OCI-LY3 (cell line): ENCODE measurements around the gene SLC36A3.

Experiments used
- EZH2phosphoT487 ChIP-seq: fragments of 200-600 bp; shearing (Covaris generic); IDR thresholded peaks from 2 replicates; pipeline ENCODE4 v1.6.1; 2018; ENCODE audit warnings: antibody characterized with exemption, mixed run types, low read depth
- TF ChIP-seq, protein P1 (sequence below): fragments of 200-600, 300-600 bp; sonication (generic); IDR thresholded peaks from 2 replicates; pipeline ENCODE4 v1.5.1; 2014; ENCODE audit warnings: antibody characterized with exemption, low read length, low read depth

DNA sequence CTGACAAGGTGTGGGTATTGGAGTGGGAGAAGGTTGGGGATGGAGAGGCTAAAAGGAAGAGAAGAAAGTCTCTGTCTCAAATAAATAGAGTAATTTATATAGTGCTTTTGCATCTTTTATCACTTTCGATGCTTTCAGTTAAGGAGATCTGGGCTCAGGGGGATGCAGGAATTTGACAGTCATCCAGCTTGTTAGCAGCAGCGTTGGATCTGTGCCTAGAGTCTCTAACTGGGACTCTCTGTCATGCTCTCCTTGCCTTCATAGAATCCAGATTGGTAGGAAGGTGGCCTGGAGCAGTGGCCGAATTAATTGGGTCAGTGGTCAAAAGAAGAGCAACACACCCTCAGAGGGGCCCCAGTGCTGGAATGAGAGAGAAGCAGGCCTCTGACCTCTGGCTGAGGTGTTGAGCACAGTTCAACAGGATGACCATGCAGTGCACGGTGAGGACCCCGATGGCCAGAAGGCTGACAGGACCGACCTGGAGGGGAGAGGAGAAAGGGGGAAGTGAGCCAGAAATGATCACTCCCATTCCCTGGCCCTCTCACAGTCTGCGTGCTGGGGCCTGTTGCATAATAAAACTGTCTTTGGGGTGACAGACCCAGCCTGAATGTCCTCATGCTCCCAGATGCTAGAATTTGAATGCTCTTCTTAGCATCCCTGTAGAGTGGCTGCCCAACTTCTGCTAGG lies 7.6 kb downstream of the SLC36A3 start:
- TF ChIP-seq, protein P1, sequence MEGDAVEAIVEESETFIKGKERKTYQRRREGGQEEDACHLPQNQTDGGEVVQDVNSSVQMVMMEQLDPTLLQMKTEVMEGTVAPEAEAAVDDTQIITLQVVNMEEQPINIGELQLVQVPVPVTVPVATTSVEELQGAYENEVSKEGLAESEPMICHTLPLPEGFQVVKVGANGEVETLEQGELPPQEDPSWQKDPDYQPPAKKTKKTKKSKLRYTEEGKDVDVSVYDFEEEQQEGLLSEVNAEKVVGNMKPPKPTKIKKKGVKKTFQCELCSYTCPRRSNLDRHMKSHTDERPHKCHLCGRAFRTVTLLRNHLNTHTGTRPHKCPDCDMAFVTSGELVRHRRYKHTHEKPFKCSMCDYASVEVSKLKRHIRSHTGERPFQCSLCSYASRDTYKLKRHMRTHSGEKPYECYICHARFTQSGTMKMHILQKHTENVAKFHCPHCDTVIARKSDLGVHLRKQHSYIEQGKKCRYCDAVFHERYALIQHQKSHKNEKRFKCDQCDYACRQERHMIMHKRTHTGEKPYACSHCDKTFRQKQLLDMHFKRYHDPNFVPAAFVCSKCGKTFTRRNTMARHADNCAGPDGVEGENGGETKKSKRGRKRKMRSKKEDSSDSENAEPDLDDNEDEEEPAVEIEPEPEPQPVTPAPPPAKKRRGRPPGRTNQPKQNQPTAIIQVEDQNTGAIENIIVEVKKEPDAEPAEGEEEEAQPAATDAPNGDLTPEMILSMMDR = no peak
- TF ChIP-seq EZH2phosphoT487 = no peak
